Activated naive CD8-positive, alpha-beta T cell treated with anti-CD3 and anti-CD28 coated beads, Interleukin-2, amount 50 U/mL, for 24 hours (primary cell): ENCODE results near the gene FNDC7.
A peak's percentile ranks its signal among the peaks of the same experiment; 100 is the strongest.
"Not testable (repeated sequence)": the region's sequence is repeated elsewhere in the genome, so short reads cannot be mapped to it uniquely, and the experiment has no call there.

ENCODE experiments used
- ATAC-seq: fragments of 150-1000 bp; cut with Tn5 transposase; one replicate; pipeline ENCODE4 v1.10.0; 2021
- DNase-seq: peaks from one replicate; pipeline ENCODE4 v3.0.0; 2021
- H3K27ac Mint-ChIP-seq: one replicate; pipeline ENCODE4 v1.8.0; 2021; ENCODE audit warnings: mild to moderate bottlenecking, mixed read lengths
- H3K27me3 Mint-ChIP-seq: one replicate; pipeline ENCODE4 v1.8.0; 2021; ENCODE audit warnings: mixed read lengths
- H3K36me3 Mint-ChIP-seq: one replicate; pipeline ENCODE4 v1.8.0; 2021; ENCODE audit warnings: low read depth, mixed read lengths
- H3K4me1 Mint-ChIP-seq: one replicate; pipeline ENCODE4 v1.8.0; 2021; ENCODE audit warnings: mixed read lengths
- H3K4me3 Mint-ChIP-seq: one replicate; pipeline ENCODE4 v1.8.0; 2021; ENCODE audit warnings: mild to moderate bottlenecking, moderate library complexity, mixed read lengths
- H3K9me3 Mint-ChIP-seq: one replicate; pipeline ENCODE4 v1.8.0; 2021; ENCODE audit warnings: mixed read lengths

Gene FNDC7

DNA sequence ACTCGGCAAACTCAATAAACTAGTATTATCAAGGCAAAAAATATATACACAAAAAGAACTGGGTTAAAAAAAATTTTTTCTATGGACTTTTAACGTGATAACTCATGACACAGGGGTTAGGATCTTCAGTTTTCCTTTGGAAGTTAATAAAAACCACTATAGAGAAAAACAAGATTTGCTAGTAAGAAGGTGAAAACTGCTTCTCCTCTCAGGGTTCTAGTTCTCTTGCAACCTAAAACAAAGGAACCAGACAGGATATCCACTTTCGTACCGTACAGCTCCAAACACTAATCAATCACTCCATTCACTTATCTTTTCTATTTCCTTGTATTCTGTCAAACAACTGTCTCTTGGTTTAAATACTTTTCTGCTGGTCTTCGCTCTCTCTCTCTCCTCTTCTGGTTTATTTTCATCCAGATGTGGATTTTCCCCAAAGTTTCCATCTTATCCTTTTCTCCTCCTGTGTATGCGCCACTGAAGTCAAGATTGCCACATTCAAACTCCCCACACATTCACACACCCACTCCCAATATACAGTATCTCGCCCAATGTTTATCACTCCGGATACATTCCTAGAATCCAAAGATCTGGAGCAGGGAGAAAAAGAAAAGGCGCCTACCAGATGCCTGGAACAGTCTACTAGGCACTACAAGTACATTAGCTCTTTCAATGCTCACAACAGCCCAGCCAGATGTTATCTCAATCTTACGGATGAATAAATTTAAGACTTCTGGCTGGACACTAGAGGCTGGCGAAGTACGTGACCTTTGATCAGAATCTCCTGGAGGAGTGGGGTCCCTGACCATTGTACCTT is 21.4 kb upstream of the FNDC7 start:
- ATAC-seq = no peak
- peaks cover 32% of the 10 kb centered on the region for H3K4me1 Mint-ChIP-seq
- DNase-seq = no peak

DNA sequence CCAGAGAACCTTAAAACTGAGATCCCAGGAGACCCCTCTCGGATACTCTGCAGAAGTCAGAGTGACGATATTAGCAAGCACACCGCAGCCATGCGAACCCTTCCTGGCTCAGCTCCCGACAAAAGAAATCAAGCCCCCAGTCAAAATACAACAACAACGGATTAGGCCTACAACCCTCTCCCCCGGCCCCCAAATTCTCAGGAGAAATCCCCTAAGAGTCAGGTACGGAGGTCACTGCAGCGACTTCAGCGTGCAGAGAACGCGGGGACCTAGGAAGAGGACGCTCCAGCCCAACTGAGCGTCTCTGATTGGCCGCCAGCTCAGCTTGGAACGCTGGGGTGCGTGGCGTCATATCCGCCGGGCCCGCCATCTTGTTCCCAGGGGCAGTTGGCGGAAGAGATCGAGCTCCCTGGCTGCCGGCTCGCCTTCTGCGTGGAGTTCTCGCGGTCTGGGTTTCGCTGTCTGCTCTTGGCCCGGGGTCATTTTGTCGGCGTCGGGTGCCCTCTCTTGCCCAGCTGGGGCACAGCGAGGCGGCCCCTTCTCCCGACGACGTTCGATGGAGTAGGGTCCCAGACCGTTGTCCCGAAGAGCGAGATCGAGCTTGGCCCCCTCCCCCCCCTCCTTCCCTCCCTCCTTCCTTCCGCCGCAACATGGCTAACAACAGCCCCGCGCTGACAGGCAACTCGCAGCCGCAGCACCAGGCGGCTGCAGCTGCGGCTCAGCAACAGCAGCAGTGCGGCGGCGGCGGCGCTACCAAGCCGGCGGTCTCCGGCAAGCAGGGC is 20.6 kb upstream of the FNDC7 start, which contains the start of gene PRPF38B:
Gene PRPF38B, plus strand, starts transcription at position 369 of the 782 bp plus-strand sequence. Its CDS starts 282 bp downstream, at position 651.
- Mint-ChIP-seq H3K27ac (peak within 1 kb of the TSS; percentile 98), H3K27me3 (no peaks in the 10 kb centered on the region), H3K4me3 (peak within 1 kb of the TSS; percentile 87), H3K4me1 (peaks cover 39% of the 10 kb centered on the region), H3K36me3 (peaks cover 43% of the 10 kb centered on the region), H3K9me3 (no peaks in the 10 kb centered on the region)
- ATAC-seq (peak; percentile 95), DNase-seq (peak; percentile 93)

More for the DNA sequence above, 21.4 kb upstream of the FNDC7 start:
- Mint-ChIP-seq H3K9me3 (no peaks in the 10 kb centered on the region), H3K4me3 (peak overlapping the region; percentile 87), H3K27me3 (no peaks in the 10 kb centered on the region), H3K36me3 (peaks cover 35% of the 10 kb centered on the region), H3K27ac (peak overlapping the region; percentile 98)

DNA sequence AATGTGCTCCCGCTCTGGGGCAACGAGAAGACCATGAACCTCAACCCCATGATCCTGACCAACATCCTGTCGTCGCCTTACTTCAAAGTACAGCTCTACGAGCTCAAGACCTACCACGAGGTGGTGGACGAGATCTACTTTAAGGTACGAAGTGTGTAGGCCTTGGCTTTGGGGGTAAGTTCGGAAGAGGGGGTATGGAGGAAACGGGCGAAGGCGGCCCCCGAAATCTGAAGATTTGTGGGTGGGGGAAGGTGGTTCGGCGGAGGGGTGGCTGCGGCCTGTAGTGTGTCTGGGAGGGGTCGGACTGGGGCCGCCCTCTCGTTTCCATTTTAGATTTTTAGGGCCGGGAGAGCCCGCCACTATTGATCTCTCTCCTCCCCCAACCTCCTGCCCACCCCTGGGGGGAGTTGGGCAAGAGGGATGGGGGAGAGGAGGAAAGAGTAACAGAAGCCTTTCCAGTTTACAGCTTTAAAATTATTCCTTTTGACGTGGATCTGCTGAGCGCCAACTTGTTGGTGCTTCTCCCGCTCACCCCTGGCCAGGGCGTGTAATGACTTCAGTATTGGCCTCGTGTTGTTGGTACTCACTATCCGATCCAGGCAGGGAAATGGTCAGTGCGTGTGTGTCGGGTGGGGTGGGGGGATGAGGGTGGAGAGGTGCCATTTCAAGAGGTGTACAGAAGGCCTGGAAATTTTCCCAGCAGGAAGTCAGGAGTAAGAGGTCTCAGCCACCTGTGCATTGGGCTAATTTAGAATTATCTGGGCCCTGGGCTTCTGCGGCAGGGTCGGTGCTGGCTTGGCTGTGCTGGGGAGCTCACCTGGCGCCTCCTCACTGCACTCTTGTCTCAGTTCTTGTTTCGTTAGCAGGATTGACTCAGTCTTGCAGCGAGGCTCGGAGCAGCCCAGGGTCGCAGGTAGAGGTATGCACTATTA is 19.7 kb upstream of the FNDC7 start:
- H3K27me3 Mint-ChIP-seq = no peaks in the 10 kb centered on the region
- H3K27ac Mint-ChIP-seq = peak overlapping the region; percentile 98
- H3K4me1 Mint-ChIP-seq = peaks cover 48% of the 10 kb centered on the region
- H3K9me3 Mint-ChIP-seq = no peaks in the 10 kb centered on the region
- H3K4me3 Mint-ChIP-seq = peak overlapping the region; percentile 87
- DNase-seq = peak; percentile 59
- ATAC-seq = peak; percentile 53
- H3K36me3 Mint-ChIP-seq = peaks cover 50% of the 10 kb centered on the region

DNA sequence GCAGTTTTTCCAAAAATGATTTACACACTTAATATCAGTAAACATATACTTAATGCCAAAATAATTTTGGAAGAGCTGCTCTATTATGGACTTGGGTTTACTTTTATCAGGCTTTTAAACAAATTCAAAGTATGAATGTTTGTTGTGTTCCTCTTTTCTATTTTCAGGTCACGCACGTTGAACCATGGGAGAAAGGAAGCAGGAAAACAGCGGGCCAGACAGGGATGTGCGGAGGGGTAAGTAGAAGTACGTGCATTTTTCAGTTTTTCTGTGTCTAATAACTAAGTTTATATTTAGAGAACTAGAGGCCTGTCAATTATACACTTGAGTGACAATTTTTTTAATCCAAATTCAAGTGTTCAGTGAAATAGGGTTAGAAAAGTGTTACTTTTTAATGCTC is 17.2 kb upstream of the FNDC7 start:
- ATAC-seq (no peak), DNase-seq (no peak)
- peak overlapping the region; percentile 75 for H3K4me3 Mint-ChIP-seq
- peaks cover 75% of the 10 kb centered on the region for H3K36me3 Mint-ChIP-seq
- H3K27ac Mint-ChIP-seq = peak overlapping the region; percentile 84
- H3K4me1 Mint-ChIP-seq = peaks cover 63% of the 10 kb centered on the region
- no peaks in the 10 kb centered on the region for H3K27me3 Mint-ChIP-seq
- no peaks in the 10 kb centered on the region for H3K9me3 Mint-ChIP-seq

DNA sequence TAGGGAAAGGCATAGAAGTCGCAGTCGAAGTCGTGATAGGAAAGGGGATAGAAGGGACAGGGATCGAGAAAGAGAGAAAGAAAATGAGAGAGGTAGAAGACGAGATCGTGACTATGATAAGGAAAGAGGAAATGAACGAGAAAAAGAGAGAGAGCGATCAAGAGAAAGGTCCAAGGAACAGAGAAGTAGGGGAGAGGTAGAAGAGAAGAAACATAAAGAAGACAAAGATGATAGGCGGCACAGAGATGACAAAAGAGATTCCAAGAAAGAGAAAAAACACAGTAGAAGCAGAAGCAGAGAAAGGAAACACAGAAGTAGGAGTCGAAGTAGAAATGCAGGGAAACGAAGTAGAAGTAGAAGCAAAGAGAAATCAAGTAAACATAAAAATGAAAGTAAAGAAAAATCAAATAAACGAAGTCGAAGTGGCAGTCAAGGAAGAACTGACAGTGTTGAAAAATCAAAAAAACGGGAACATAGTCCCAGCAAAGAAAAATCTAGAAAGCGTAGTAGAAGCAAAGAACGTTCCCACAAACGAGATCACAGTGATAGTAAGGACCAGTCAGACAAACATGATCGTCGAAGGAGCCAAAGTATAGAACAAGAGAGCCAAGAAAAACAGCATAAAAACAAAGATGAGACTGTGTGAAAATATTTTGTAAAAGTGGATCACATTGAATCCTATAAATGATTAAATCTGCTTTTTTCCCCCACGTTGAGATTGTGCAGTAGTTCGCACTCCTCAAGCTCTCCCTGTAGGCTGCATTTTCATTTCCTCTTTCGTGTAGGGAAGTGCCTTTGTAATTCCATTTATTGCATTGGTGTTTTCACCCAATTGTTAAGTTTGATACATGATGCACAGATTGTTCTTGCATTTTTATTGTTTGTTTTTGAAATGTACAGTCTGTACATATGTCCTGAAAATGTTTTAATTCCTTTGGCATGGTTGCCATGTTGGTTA is 13.1 kb upstream of the FNDC7 start:
- DNase-seq = no peak
- peak overlapping the region; percentile 40 for H3K4me3 Mint-ChIP-seq
- H3K4me1 Mint-ChIP-seq = peaks cover 70% of the 10 kb centered on the region
- no peak for ATAC-seq
- H3K36me3 Mint-ChIP-seq = peaks cover 75% of the 10 kb centered on the region
- peak overlapping the region; percentile 68 for H3K27ac Mint-ChIP-seq
- H3K27me3 Mint-ChIP-seq = no peaks in the 10 kb centered on the region
- no peaks in the 10 kb centered on the region for H3K9me3 Mint-ChIP-seq

DNA sequence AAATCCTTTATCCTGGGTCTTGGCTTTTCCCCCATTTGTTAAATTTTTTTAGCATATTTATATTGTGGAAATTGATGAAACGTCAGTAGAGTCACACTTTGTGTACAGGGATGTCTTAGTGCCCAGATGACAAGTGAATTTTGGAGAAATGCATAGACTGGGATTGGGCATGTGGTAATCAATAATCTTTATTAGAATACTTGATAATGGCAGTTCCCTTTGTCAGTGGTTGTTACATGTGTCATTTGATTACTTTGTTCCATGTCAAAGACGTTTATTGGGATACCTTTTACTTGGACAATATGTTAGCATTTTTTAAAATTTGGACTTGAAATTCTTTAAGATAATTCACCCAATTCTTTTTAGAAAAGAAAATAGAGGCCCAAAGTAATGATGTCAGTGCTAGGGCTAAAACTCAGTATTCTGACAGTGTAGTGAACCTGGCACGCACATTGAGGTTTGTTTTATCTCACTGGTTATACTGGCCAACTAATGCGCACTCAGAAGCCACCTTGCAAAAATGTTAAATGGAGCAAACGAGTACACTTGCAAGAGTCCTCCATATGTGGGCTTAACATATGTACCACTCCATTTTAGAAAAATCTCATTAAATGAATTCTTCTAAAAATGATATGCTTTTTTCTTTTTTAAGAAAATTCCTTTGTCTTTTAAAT is 11.4 kb upstream of the FNDC7 start:
- no peak overlapping the region for H3K4me3 Mint-ChIP-seq
- H3K27me3 Mint-ChIP-seq = no peaks in the 10 kb centered on the region
- no peaks in the 10 kb centered on the region for H3K9me3 Mint-ChIP-seq
- ATAC-seq = no peak
- H3K27ac Mint-ChIP-seq = no peak overlapping the region
- no peak for DNase-seq
- peaks cover 64% of the 10 kb centered on the region for H3K4me1 Mint-ChIP-seq
- H3K36me3 Mint-ChIP-seq = peaks cover 62% of the 10 kb centered on the region

DNA sequence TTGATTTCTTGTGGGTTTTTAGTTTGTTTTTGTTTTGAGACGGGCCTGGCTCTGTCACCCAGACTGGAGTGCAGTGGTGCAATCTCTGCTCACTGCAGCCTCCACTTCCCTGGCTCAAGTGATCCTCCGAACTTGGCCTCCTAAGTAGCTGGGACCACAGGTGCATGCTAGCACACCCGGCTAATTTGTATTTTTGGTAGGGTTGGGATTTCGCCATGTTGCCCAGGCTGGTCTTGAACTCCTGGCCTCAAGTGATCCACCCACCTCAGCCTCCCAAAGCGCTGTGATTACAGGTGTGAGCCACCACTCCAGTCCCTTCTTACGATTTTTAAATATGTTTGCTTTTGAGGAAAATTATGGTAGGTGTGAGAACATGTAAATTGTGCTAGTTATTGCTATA is 10.6 kb upstream of the FNDC7 start:
- not testable (repeated sequence) for DNase-seq, H3K27me3 Mint-ChIP-seq, ATAC-seq, H3K27ac Mint-ChIP-seq, H3K9me3 Mint-ChIP-seq, H3K4me3 Mint-ChIP-seq
- peaks cover 57% of the 10 kb centered on the region for H3K4me1 Mint-ChIP-seq
- H3K36me3 Mint-ChIP-seq = peaks cover 54% of the 10 kb centered on the region

DNA sequence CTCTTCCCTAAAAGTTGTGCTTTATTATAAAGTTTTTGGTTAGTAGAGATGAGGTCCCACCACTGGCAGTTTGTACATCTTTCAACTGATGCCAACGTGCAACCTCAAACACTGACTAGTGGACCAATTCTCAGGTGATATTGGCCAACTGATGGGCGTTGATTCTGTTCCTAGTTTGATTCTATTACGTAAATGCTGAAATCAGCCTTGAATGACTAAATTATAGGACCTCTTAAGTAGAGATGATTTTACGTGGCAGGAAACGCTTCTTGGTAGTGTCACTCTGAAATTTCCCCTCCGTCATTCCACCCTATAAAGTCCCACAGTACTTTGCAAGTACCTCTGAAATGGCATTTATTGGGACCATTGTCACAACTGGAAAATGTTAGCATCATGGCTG is 8.8 kb upstream of the FNDC7 start:
- peaks cover 44% of the 10 kb centered on the region for H3K4me1 Mint-ChIP-seq
- no peaks in the 10 kb centered on the region for H3K27me3 Mint-ChIP-seq
- H3K36me3 Mint-ChIP-seq = peaks cover 37% of the 10 kb centered on the region
- DNase-seq (no peak), ATAC-seq (peak; percentile 80)
- H3K4me3 Mint-ChIP-seq = peak overlapping the region; percentile 54
- peak overlapping the region; percentile 86 for H3K27ac Mint-ChIP-seq
- H3K9me3 Mint-ChIP-seq = no peaks in the 10 kb centered on the region

DNA sequence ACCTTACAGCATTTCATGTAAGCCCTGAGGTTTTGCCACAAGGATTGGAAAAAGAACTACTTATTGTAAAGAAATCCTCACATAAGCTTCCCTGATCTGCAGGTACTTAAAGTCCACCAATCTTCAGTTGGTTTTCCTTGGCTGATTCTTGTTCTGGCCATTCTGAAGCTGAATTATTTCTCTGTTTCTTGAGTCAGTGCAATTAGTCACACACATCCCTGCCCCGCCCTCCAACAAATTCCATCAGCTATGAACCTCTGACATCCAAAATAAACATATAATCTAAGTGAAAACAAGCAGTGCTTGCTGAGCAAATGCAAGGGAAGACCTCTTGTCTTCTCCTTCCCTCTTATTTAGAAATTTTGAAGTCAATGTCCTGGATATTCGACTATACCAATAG is 8.2 kb upstream of the FNDC7 start:
- peak overlapping the region; percentile 86 for H3K27ac Mint-ChIP-seq
- peaks cover 32% of the 10 kb centered on the region for H3K36me3 Mint-ChIP-seq
- no peaks in the 10 kb centered on the region for H3K27me3 Mint-ChIP-seq
- H3K4me1 Mint-ChIP-seq = peaks cover 40% of the 10 kb centered on the region
- ATAC-seq (no peak), DNase-seq (no peak)
- no peak overlapping the region for H3K4me3 Mint-ChIP-seq
- no peaks in the 10 kb centered on the region for H3K9me3 Mint-ChIP-seq

DNA sequence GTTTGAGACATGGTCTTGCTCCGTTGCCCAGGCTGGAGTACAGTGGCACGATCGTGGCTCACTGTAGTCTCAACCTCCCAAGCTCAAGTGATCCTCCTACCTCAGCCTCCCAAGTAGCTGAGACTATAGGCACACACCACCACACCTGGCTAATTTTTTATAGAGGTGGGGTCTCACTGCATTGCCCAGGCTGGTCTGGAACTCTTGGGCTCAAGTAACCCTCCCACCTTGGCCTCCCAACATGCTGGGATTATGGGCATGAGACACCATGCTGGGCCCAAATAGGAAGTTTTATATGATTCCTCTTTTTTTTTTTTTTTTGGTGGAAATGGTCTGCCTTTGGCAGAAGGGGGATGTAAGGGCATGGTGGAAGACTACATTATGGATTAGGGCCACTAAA is 6.1 kb upstream of the FNDC7 start:
- ATAC-seq (no peak), DNase-seq (no peak)
- Mint-ChIP-seq H3K4me3 (no peak overlapping the region), H3K27me3 (no peaks in the 10 kb centered on the region), H3K27ac (no peak overlapping the region), H3K4me1 (peaks cover 31% of the 10 kb centered on the region), H3K36me3 (peaks cover 12% of the 10 kb centered on the region), H3K9me3 (no peaks in the 10 kb centered on the region)

DNA sequence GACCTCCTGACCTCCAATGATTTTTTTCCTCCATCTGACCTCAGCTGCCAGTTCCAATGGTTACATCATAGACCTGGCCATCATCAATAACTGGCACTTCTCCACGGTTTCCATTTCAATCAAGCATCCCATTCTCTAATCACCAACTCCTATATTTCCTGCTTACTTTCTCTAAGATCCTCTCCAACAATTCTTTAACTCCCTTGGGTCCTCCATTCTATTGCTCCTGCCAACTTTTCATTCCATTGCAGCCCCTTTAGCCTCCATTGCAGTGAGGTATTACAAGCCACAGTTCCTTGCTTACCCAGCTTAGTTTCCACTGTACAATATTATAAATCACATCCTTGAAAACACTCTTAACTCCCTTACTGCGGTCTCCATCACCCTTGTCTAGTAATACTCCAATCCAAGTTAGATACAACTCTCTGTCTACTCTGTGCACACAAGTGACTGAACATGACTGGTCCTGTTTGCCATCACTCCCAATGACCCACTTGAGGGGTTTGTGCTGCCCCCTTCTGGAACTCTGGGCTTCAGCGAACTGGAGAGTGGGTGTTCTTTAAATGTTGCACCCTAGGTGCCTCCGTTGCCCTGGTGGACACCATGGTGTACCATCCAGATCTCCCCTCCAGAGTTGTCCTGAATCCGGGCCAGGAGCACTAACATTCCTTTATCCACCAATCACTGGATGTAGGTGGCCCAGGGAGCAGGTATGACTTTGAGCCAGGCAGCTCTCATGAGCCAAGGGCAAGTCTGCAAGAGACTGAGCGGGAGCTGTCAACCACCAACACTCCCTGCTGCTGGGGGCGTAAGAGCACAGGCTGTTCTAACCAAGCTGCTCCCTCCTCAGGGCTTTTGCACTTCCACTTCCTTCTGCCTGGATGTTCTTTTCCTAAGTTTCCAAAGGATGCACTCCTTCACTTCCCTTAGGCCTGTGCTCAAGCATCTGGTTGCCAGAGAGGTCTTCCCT is 3.7 kb upstream of the FNDC7 start:
- Mint-ChIP-seq H3K9me3 (no peaks in the 10 kb centered on the region), H3K4me3 (no peak overlapping the region), H3K27me3 (peaks cover 6% of the 10 kb centered on the region), H3K4me1 (peaks cover 16% of the 10 kb centered on the region), H3K27ac (no peak overlapping the region), H3K36me3 (no peaks in the 10 kb centered on the region)
- ATAC-seq = peak; percentile 82
- peak; percentile 61 for DNase-seq

DNA sequence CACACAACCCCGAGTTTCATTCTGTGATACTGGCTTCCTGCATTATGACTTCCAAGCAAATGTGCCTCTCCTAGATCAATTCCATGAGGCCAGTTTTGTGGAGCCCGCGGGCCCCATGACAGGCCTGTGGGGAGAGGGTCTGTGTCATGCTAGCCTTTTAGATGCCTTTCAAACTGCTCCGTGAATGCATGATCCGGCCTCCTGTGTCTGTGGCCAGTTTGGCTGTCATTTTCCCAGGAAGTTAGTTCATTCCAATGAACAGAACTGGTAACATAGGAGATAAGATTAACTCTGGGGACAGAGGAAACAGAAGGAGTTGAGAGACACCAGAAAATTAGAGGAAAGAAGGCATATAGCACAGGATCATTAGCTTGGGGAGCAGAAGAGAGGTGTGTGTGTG is 3.2 kb downstream of the FNDC7 start:
- DNase-seq (no peak), ATAC-seq (no peak)
- Mint-ChIP-seq H3K36me3 (no peaks in the 10 kb centered on the region), H3K27me3 (peaks cover 12% of the 10 kb centered on the region), H3K27ac (no peak overlapping the region), H3K4me3 (no peak overlapping the region), H3K9me3 (no peaks in the 10 kb centered on the region), H3K4me1 (no peaks in the 10 kb centered on the region)
